K562 (cell line): Measurements from ENCODE around the gene CCDC186. TPM values are rescaled to one million over a fixed set of nuclear protein-coding genes. Genes with fewer than 3 reads are reported as not detected.

Experiments
- ATAC-seq: fragments of 200-7000 bp; cut with Tn5 transposase; 3 replicates; pipeline ENCODE4 v1.9.1; 2020; ENCODE audit warnings: moderate library complexity
- BruUV-seq: library from RNA; stranded (reverse); fragments of 400-500 nt; replicated peaks from 2 replicates; lab custom pipeline; 2021; lab: Mats Ljungman, UMichigan
- CTCF ChIA-PET: fragments of 300-600 bp; formaldehyde crosslinking; extraction: SDS; loops from one replicate; lab custom pipeline; 2021; ENCODE audit warnings: low intra/inter-chr PET ratio; lab: Yijun Ruan, JAX
- POLR2A ChIA-PET: fragments of 300-600, 350-650 bp; sonication (Branson Sonifier 250); formaldehyde crosslinking; extraction: SDS; loops from one replicate; lab custom pipeline; 2021; ENCODE audit warnings: antibody characterized with exemption, inconsistent platforms; lab: Yijun Ruan, JAX
- DNase-seq, 4 experiments: peaks; one replicate each; pipeline versions ENCODE4 v3.0.0 to v3.0.0-alpha.2; 2011 to 2018; ENCODE audit warnings: low spot score in 3 of 4, mixed read lengths in 3 of 4; ENCODE audit errors: extremely low read depth in 1 of 4
- FAIRE-seq: peaks from 2 replicates; lab custom pipeline; 2011; peaks lifted over from hg19 to GRCh38; lab: Jason Lieb, UNC
- H2AFZ ChIP-seq: 2 replicates; pipeline ENCODE4 v1.6.0; 2011; ENCODE audit warnings: low read depth, low read length, control low read depth, inconsistent platforms
- H3K27ac ChIP-seq: fragments of 200-600 bp; 3 replicates; pipeline ENCODE4 v1.8.0; 2011; ENCODE audit warnings: low read depth, mild to moderate bottlenecking, control low read depth, inconsistent platforms, low read length, moderate library complexity, mixed read lengths; ENCODE audit errors: extremely low read depth
- H3K27me3 ChIP-seq, 2 experiments: fragments of 300-600 bp in 1 of 2; 2 replicates in 1 of 2; 3 replicates in 1 of 2; pipeline versions ENCODE4 v1.6.0 to v1.8.0; 2011; ENCODE audit warnings: inconsistent platforms in 2 of 2, low read length in 2 of 2, mild to moderate bottlenecking in 1 of 2, mixed read lengths in 1 of 2, moderate library complexity in 1 of 2; ENCODE audit not compliant: control insufficient read depth in 2 of 2, insufficient read depth in 2 of 2
- H3K36me3 ChIP-seq: fragments of 300-600 bp; 3 replicates; pipeline ENCODE4 v1.8.0; 2011; ENCODE audit warnings: mild to moderate bottlenecking, low read length, inconsistent platforms; ENCODE audit not compliant: control insufficient read depth, insufficient read depth
- H3K4me1 ChIP-seq, 2 experiments: fragments of 200-600 bp in 1 of 2; replicated peaks in 1 of 2; 2 replicates in 1 of 2; 3 replicates in 1 of 2; pipeline versions ENCODE4 v1.5.1 to v1.8.0; 2011; ENCODE audit warnings: inconsistent platforms in 2 of 2, low read length in 2 of 2, mild to moderate bottlenecking in 1 of 2, mixed read lengths in 1 of 2, moderate library complexity in 1 of 2; ENCODE audit not compliant: control insufficient read depth in 2 of 2, insufficient read depth in 2 of 2
- H3K4me2 ChIP-seq: 2 replicates; pipeline ENCODE4 v1.6.1; 2011; ENCODE audit warnings: low read length, control low read depth, inconsistent platforms, mixed read lengths; ENCODE audit not compliant: insufficient read depth
- H3K4me3 ChIP-seq: fragments of 200-600 bp; sonication (generic), shearing (Covaris generic); 2 replicates; pipeline ENCODE4 v1.5.1; 2016; ENCODE audit warnings: control low read depth, inconsistent platforms
- H3K79me2 ChIP-seq: fragments of 200-600 bp; 3 replicates; pipeline ENCODE4 v1.8.0; 2011; ENCODE audit warnings: low read length, inconsistent platforms; ENCODE audit not compliant: control insufficient read depth, insufficient read depth
- H3K9ac ChIP-seq, 2 experiments: 2 replicates each; pipeline versions ENCODE4 v1.6.0 to v1.6.1; 2011; ENCODE audit warnings: low read depth in 2 of 2, low read length in 2 of 2, control low read depth in 1 of 2, inconsistent platforms in 1 of 2, mild to moderate bottlenecking in 1 of 2, mixed read lengths in 1 of 2; ENCODE audit not compliant: insufficient read depth in 1 of 2
- H3K9me1 ChIP-seq: one replicate; pipeline ENCODE4 v1.6.0; 2011; ENCODE audit warnings: inconsistent platforms, mild to moderate bottlenecking, low read length, moderate library complexity; ENCODE audit not compliant: control insufficient read depth, insufficient read depth
- H3K9me3 ChIP-seq: replicated peaks from 2 replicates; pipeline ENCODE4 v1.5.1; 2011; ENCODE audit warnings: low read depth, low read length, inconsistent platforms; ENCODE audit not compliant: control insufficient read depth, insufficient read depth
- H4K20me1 ChIP-seq: replicated peaks from 2 replicates; pipeline ENCODE4 v1.6.1; 2011; ENCODE audit warnings: low read length, inconsistent platforms, mixed read lengths; ENCODE audit not compliant: control insufficient read depth, insufficient read depth
- BCL6 ChIP-seq: fragments of 250-450 bp; sonication (Bioruptor Pico); IDR thresholded peaks from 2 replicates; pipeline ENCODE4 v1.4.0; 2020
- CCAR2 ChIP-seq: fragments of 200-400 bp; formaldehyde crosslinking; IDR thresholded peaks from 2 replicates; pipeline ENCODE4 v1.6.1; 2017; ENCODE audit warnings: mild to moderate bottlenecking, low read depth, low read length
- DMBX1 ChIP-seq: fragments of 250-450 bp; sonication (Bioruptor Pico); IDR thresholded peaks from 2 replicates; pipeline ENCODE4 v1.8.0; 2022; ENCODE audit warnings: inconsistent platforms, mild to moderate bottlenecking, moderate library complexity, borderline replicate concordance
- KDM2B ChIP-seq: fragments of 250-450 bp; sonication (Bioruptor Pico); IDR thresholded peaks from 2 replicates; pipeline ENCODE4 v1.8.0; 2021; ENCODE audit warnings: mild to moderate bottlenecking, moderate library complexity
- MEF2D ChIP-seq: conservative IDR thresholded peaks from 2 replicates; pipeline ENCODE4 v1.6.1; 2016; ENCODE audit warnings: low read depth, missing genetic modification characterization, missing compliant biosample characterization
- PHF8 ChIP-seq: fragments of 200-600 bp; sonication (generic); IDR thresholded peaks from 2 replicates; pipeline ENCODE4 v1.6.1; 2012; ENCODE audit warnings: mixed run types, mild to moderate bottlenecking, inconsistent platforms, low read length, moderate library complexity, borderline replicate concordance
- POLR2H ChIP-seq: IDR thresholded peaks from 2 replicates; pipeline ENCODE4 v1.6.1; 2016; ENCODE audit warnings: missing genetic modification characterization, low read depth, mild to moderate bottlenecking, control low read depth, missing compliant biosample characterization, moderate library complexity
- RCOR1 ChIP-seq, 2 experiments: IDR thresholded peaks; 2 replicates each; pipeline ENCODE4 v1.6.1; 2012; ENCODE audit warnings: low read depth in 2 of 2, low read length in 2 of 2, borderline replicate concordance in 1 of 2, improper control_type of control experiment in 1 of 2
- ZBTB17 ChIP-seq: fragments of 450-650 bp; formaldehyde crosslinking; IDR thresholded peaks from 2 replicates; pipeline ENCODE4 v1.4.0; 2020; ENCODE audit warnings: mild to moderate bottlenecking
- ZNF140 ChIP-seq: fragments of 250-450 bp; sonication (Bioruptor Pico); IDR thresholded peaks from 2 replicates; pipeline ENCODE4 v1.8.0; 2021; ENCODE audit warnings: moderate library complexity, mild to moderate bottlenecking, inconsistent platforms
- ZNF23 ChIP-seq: fragments of 250-450 bp; sonication (Bioruptor Pico); IDR thresholded peaks from 2 replicates; pipeline ENCODE4 v1.4.0; 2020; ENCODE audit warnings: mild to moderate bottlenecking
- ZNF347 ChIP-seq: fragments of 450-650 bp; formaldehyde crosslinking; IDR thresholded peaks from 2 replicates; pipeline ENCODE4 v1.4.0; 2020; ENCODE audit warnings: low read depth, mild to moderate bottlenecking, moderate library complexity
- ZNF785 ChIP-seq: fragments of 250-450 bp; sonication (Bioruptor Pico); IDR thresholded peaks from 2 replicates; pipeline ENCODE4 v1.4.0; 2020; ENCODE audit warnings: mild to moderate bottlenecking
- WGBS: fragments of 100-300 bp; shearing (Covaris generic); methylation state at CpG from one replicate; pipeline ENCODE4 v1.1.6; 2016; ENCODE audit warnings: low coverage, mixed read lengths; ENCODE audit not compliant: insufficient coverage; ENCODE audit errors: missing lambda C conversion rate; 5-methylcytosine and 5-hydroxymethylcytosine counted together
- in situ Hi-C: fragments of 300-500 bp; cut with MboI; formaldehyde crosslinking; loops from 4 replicates; pipeline ENCODE4 v1.15.0; 2018; ENCODE audit warnings: inconsistent platforms, mixed read lengths
- intact Hi-C: fragments of 100-400 bp; cut with micrococcal nuclease; formaldehyde crosslinking; loops from 2 replicates; pipeline ENCODE4 v1.14.2; 2022
- polyA plus RNA-seq, 8 experiments: library from polyadenylated mRNA; depleted of rRNA in 4 of 8; stranded (reverse) in 5 of 8; unstranded in 3 of 8; fragments of >200 nt; fragmentation: Nextera tagmentation in 2 of 8; fragmentation: Illumina TruSeq in 1 of 8; extraction: Ambion mirVana in 2 of 8; extraction: Trizol in 1 of 8; gene quantifications; 2 replicates each; pipeline versions ENCODE4 v1.2.1 to v1.2.3, GENCODE V29; 2011 to 2014; ENCODE audit warnings: inconsistent platforms in 1 of 8, missing spikeins in 1 of 8
- total RNA-seq, 7 experiments: library from RNA; depleted of rRNA in 6 of 7; stranded (reverse); fragments of >200 nt in 6 of 7; fragmentation: Illumina TruSeq in 2 of 7; extraction: Trizol in 2 of 7; gene quantifications; 2 replicates each; pipeline versions ENCODE4 v1.2.1 to v1.2.3, GENCODE V29; 2011 to 2021; ENCODE audit warnings: low replicate concordance in 1 of 7
- TF ChIP-seq, protein P1 (sequence below): fragments of 250-450 bp; sonication (Bioruptor Pico); IDR thresholded peaks from 2 replicates; pipeline ENCODE4 v1.5.0; 2021; ENCODE audit warnings: mild to moderate bottlenecking, borderline replicate concordance
- TF ChIP-seq, protein P2 (sequence below): fragments of 200-800 bp; sonication (Bioruptor generic); IDR thresholded peaks from 2 replicates; pipeline ENCODE4 v1.6.1; 2016; ENCODE audit warnings: missing genetic modification characterization, missing compliant biosample characterization

The CCDC186 gene
- total and polyA plus RNA-seq, 9 of the 15 experiments (the other 6 are each of a cell fraction or from before 2014, with no cell fraction given) = 2.0 to 7.5 (median 4.7) TPM

DNA sequence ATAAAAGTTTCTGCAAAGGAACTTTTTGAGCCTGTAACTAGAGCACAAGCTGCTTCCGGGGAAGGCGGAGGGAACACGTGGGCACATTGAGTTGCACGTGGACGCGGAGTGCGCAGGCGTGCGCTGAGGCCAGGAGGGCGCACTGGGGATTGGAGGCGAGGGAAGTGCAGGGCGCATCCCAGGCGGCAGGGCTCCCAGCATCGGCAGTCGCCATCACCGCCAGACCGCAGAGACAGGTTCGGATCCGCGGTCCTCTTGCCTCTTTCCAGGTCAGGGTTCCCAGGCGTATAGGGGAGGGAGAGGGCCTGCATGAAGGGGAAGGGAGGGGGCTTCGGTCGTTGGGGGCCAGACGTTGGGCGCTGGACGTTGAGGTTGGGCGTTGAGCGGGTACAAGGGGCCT is 5.1 kb upstream of the CCDC186 start, which contains the start of gene TDRD1:
Gene TDRD1, plus strand, starts transcription at position 206 of the 400 bp plus-strand sequence. CDS start 8,479 bp downstream, outside the sequence.
- H3K9me1 ChIP-seq = no peaks in the 10 kb centered on the region
- DNase-seq (no peak), ATAC-seq (no peak), FAIRE-seq (no peak)
- no TSS peak for BruUV-seq
- no peaks in the 10 kb centered on the region for H3K9me3 ChIP-seq
- H3K27me3 ChIP-seq = no peaks in the 10 kb centered on the region; a peak in 2 of 5 replicates
- no peak within 1 kb of the TSS for H3K9ac ChIP-seq
- H3K27ac ChIP-seq = no peak within 1 kb of the TSS
- no peaks in the 10 kb centered on the region for H3K79me2 ChIP-seq
- H3K4me1 ChIP-seq = peaks cover 0 to 5% of the 10 kb centered on the region in 2 experiments; a peak in 2 of 5 replicates
- in situ Hi-C loops (no loop called here), intact Hi-C loops (no loop called here)
- 50% methylated on average over 14 of the region's 28 CpGs for WGBS
- H3K4me2 ChIP-seq = no peak within 1 kb of the TSS
- no peak within 1 kb of the TSS for H2AFZ ChIP-seq
- H3K4me3 ChIP-seq = no peak within 1 kb of the TSS
- CTCF ChIA-PET = no interaction called here
- POLR2A ChIA-PET = no interaction called here
- no peaks in the 10 kb centered on the region for H3K36me3 ChIP-seq
- H4K20me1 ChIP-seq = no peaks in the 10 kb centered on the region
- no peak for TF ChIP-seq ZNF347
- TF ChIP-seq ZNF23 = no peak
- TF ChIP-seq BCL6 = no peak
- no peak for TF ChIP-seq DMBX1 (CRISPR knock-in tag)
- TF ChIP-seq, protein P1, sequence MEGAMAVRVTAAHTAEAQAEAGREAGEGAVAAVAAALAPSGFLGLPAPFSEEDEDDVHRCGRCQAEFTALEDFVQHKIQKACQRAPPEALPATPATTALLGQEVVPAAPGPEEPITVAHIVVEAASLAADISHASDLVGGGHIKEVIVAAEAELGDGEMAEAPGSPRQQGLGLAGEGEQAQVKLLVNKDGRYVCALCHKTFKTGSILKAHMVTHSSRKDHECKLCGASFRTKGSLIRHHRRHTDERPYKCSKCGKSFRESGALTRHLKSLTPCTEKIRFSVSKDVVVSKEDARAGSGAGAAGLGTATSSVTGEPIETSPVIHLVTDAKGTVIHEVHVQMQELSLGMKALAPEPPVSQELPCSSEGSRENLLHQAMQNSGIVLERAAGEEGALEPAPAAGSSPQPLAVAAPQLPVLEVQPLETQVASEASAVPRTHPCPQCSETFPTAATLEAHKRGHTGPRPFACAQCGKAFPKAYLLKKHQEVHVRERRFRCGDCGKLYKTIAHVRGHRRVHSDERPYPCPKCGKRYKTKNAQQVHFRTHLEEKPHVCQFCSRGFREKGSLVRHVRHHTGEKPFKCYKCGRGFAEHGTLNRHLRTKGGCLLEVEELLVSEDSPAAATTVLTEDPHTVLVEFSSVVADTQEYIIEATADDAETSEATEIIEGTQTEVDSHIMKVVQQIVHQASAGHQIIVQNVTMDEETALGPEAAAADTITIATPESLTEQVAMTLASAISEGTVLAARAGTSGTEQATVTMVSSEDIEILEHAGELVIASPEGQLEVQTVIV (CRISPR knock-in tag) = no peak
- TF ChIP-seq ZNF785 (CRISPR knock-in tag) = no peak
- TF ChIP-seq KDM2B (CRISPR knock-in tag) = no peak
- no peak for TF ChIP-seq ZBTB17 (CRISPR knock-in tag)
- no peak for TF ChIP-seq CCAR2
- TF ChIP-seq, protein P2, sequence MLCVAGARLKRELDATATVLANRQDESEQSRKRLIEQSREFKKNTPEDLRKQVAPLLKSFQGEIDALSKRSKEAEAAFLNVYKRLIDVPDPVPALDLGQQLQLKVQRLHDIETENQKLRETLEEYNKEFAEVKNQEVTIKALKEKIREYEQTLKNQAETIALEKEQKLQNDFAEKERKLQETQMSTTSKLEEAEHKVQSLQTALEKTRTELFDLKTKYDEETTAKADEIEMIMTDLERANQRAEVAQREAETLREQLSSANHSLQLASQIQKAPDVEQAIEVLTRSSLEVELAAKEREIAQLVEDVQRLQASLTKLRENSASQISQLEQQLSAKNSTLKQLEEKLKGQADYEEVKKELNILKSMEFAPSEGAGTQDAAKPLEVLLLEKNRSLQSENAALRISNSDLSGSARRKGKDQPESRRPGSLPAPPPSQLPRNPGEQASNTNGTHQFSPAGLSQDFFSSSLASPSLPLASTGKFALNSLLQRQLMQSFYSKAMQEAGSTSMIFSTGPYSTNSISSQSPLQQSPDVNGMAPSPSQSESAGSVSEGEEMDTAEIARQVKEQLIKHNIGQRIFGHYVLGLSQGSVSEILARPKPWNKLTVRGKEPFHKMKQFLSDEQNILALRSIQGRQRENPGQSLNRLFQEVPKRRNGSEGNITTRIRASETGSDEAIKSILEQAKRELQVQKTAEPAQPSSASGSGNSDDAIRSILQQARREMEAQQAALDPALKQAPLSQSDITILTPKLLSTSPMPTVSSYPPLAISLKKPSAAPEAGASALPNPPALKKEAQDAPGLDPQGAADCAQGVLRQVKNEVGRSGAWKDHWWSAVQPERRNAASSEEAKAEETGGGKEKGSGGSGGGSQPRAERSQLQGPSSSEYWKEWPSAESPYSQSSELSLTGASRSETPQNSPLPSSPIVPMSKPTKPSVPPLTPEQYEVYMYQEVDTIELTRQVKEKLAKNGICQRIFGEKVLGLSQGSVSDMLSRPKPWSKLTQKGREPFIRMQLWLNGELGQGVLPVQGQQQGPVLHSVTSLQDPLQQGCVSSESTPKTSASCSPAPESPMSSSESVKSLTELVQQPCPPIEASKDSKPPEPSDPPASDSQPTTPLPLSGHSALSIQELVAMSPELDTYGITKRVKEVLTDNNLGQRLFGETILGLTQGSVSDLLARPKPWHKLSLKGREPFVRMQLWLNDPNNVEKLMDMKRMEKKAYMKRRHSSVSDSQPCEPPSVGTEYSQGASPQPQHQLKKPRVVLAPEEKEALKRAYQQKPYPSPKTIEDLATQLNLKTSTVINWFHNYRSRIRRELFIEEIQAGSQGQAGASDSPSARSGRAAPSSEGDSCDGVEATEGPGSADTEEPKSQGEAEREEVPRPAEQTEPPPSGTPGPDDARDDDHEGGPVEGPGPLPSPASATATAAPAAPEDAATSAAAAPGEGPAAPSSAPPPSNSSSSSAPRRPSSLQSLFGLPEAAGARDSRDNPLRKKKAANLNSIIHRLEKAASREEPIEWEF (CRISPR knock-in tag) = no peak
- TF ChIP-seq MEF2D (tag) = no peak
- TF ChIP-seq RCOR1 (IDR thresholded peaks at IDR 0.05; ENCODE audit: borderline replicate concordance in 1 of 2, low read depth in 2 of 2, low read length in 2 of 2) = no peak
- no peak for TF ChIP-seq ZNF140
- TF ChIP-seq POLR2H = no peak
- TF ChIP-seq PHF8 = no peak
